Chondrocyte (in vitro differentiated cells): ENCODE data around the gene SLAMF8. TPM values are rescaled to one million over a fixed set of nuclear protein-coding genes. Genes with fewer than 3 reads are reported as not detected.

Experiments used
- DNase-seq: peaks from one replicate; pipeline ENCODE4 v3.0.0; 2021; ENCODE audit warnings: mixed read lengths, low spot score
- H3K27ac Mint-ChIP-seq: one replicate; pipeline ENCODE4 v1.8.0; 2021; ENCODE audit warnings: mild to moderate bottlenecking, moderate library complexity, mixed read lengths; ENCODE audit not compliant: unreplicated experiment
- H3K27me3 Mint-ChIP-seq: 2 replicates; pipeline ENCODE4 v1.8.0; 2021; ENCODE audit warnings: low read depth, mixed read lengths
- H3K36me3 Mint-ChIP-seq: 2 replicates; pipeline ENCODE4 v1.8.0; 2021; ENCODE audit warnings: low read depth, mixed read lengths
- H3K4me1 Mint-ChIP-seq: 2 replicates; pipeline ENCODE4 v1.8.0; 2021; ENCODE audit warnings: low read depth, mild to moderate bottlenecking, mixed read lengths
- H3K4me3 Mint-ChIP-seq: one replicate; pipeline ENCODE4 v1.8.0; 2021; ENCODE audit warnings: mild to moderate bottlenecking, moderate library complexity, mixed read lengths; ENCODE audit not compliant: unreplicated experiment
- H3K9me3 Mint-ChIP-seq: 2 replicates; pipeline ENCODE4 v1.8.0; 2021; ENCODE audit warnings: low read depth, mixed read lengths
- CTCF ChIP-seq: fragments of 200-600 bp; sonication (generic); IDR thresholded peaks from 2 replicates; pipeline ENCODE4 v1.5.0; 2021; ENCODE audit warnings: antibody characterized with exemption, mild to moderate bottlenecking, moderate library complexity
- total RNA-seq: library from RNA; stranded (reverse); gene quantifications from 3 replicates; pipeline ENCODE4 v1.2.1, GENCODE V29; 2021

Gene SLAMF8
- total RNA-seq, 1 donor from 2014 or later, result not detected

GRCh38 chr1:159830722-159831121 lies 4.0 kb downstream of the SLAMF8 start:
- Mint-ChIP-seq H3K9me3 (no peaks in the 10 kb centered on the region), H3K36me3 (peaks cover 1% of the 10 kb centered on the region), H3K27ac (no peak overlapping the region), H3K4me3 (no peak overlapping the region), H3K4me1 (peaks cover 16% of the 10 kb centered on the region), H3K27me3 (no peaks in the 10 kb centered on the region)
- DNase-seq, result no peak
- TF ChIP-seq CTCF, result no peak

- Mint-ChIP-seq H3K4me1 (peaks cover 10% of the 10 kb centered on the region), H3K27me3 (no peaks in the 10 kb centered on the region), H3K4me3 (no peak overlapping the region)
Observed at GRCh38 chr1:159831412-159832141, 4.9 kb downstream of the SLAMF8 start.

GRCh38 chr1:159832309-159832708 lies 5.6 kb downstream of the SLAMF8 start:
- TF ChIP-seq CTCF, result no peak
- no peak overlapping the region for H3K4me3 Mint-ChIP-seq
- H3K27ac Mint-ChIP-seq, result no peak overlapping the region
- peaks cover 8% of the 10 kb centered on the region for H3K36me3 Mint-ChIP-seq
- H3K9me3 Mint-ChIP-seq, result no peaks in the 10 kb centered on the region
- H3K4me1 Mint-ChIP-seq, result peaks cover 10% of the 10 kb centered on the region
- H3K27me3 Mint-ChIP-seq, result no peaks in the 10 kb centered on the region
- DNase-seq, result no peak

More at GRCh38 chr1:159831412-159832141, 4.9 kb downstream of the SLAMF8 start:
- peaks cover 6% of the 10 kb centered on the region for H3K36me3 Mint-ChIP-seq
- no peak for DNase-seq
- no peak for TF ChIP-seq CTCF
- no peaks in the 10 kb centered on the region for H3K9me3 Mint-ChIP-seq
- no peak overlapping the region for H3K27ac Mint-ChIP-seq

- H3K36me3 Mint-ChIP-seq, result peaks cover 13% of the 10 kb centered on the region
- H3K4me3 Mint-ChIP-seq, result no peak overlapping the region
- H3K27me3 Mint-ChIP-seq, result no peaks in the 10 kb centered on the region
- no peak for DNase-seq
- peaks cover under 1% of the 10 kb centered on the region for H3K4me1 Mint-ChIP-seq
- no peak for TF ChIP-seq CTCF
- H3K27ac Mint-ChIP-seq, result no peak overlapping the region
- no peaks in the 10 kb centered on the region for H3K9me3 Mint-ChIP-seq
Observed at GRCh38 chr1:159835356-159835755, 8.7 kb downstream of the SLAMF8 start.

- no peaks in the 10 kb centered on the region for H3K27me3 Mint-ChIP-seq
- no peak for DNase-seq
Observed at GRCh38 chr1:159835862-159836525, 9.3 kb downstream of the SLAMF8 start.

More at GRCh38 chr1:159835862-159836525, 9.3 kb downstream of the SLAMF8 start:
- Mint-ChIP-seq H3K9me3 (no peaks in the 10 kb centered on the region), H3K36me3 (peaks cover 13% of the 10 kb centered on the region), H3K4me1 (no peaks in the 10 kb centered on the region), H3K4me3 (no peak overlapping the region), H3K27ac (no peak overlapping the region)
- TF ChIP-seq CTCF, result peak; percentile 27
